B cell (primary cell): Measurements from ENCODE around the gene ARID3C. TPM values are rescaled to one million over a fixed set of nuclear protein-coding genes. Genes with fewer than 3 reads are reported as not detected.

Experiments
- ATAC-seq: fragments of 200-7000 bp; cut with Tn5 transposase; one replicate; pipeline ENCODE4 v1.10.0; 2021; ENCODE audit warnings: low read depth, mild to moderate bottlenecking, moderate number of reproducible peaks, moderate library complexity
- CTCF ChIA-PET: fragments of 350-600 bp; sonication (Branson Sonifier 250); formaldehyde crosslinking; loops from one replicate; lab custom pipeline; 2021; ENCODE audit warnings: antibody characterized with exemption, inconsistent platforms; lab: Charles Lee
- POLR2A ChIA-PET: fragments of 350-600 bp; sonication (Branson Sonifier 250); formaldehyde crosslinking; loops from one replicate; lab custom pipeline; 2021; ENCODE audit warnings: antibody characterized with exemption; lab: Charles Lee
- DNase-seq: peaks from one replicate; pipeline ENCODE4 v3.0.0; 2013
- H2AFZ ChIP-seq: 2 replicates; pipeline ENCODE4 v1.6.1; 2012; ENCODE audit warnings: mild to moderate bottlenecking, low read depth, low read length; ENCODE audit not compliant: insufficient read depth, poor library complexity, severe bottlenecking
- H3K27ac ChIP-seq, 2 donors: 1 replicate in 1 of 2; 2 replicates in 1 of 2; pipeline ENCODE4 v1.5.1; 2012 to 2013; ENCODE audit warnings: low read length in 2 of 2, mild to moderate bottlenecking in 2 of 2, moderate library complexity in 1 of 2
- H3K27me3 ChIP-seq, 4 experiments: fragments of 200-600 bp in 1 of 4; sonication (generic) in 1 of 4; replicated peaks in 1 of 4; 1 replicate in 2 of 4; 2 replicates in 2 of 4; pipeline versions ENCODE4 v1.6.1 to v1.7.0; 2013 to 2016; ENCODE audit warnings: low read length in 3 of 4, mild to moderate bottlenecking in 2 of 4, mixed read lengths in 1 of 4, moderate library complexity in 1 of 4; ENCODE audit not compliant: insufficient read depth in 4 of 4, control insufficient read depth in 3 of 4; ENCODE audit errors: control extremely low read depth in 1 of 4
- H3K36me3 ChIP-seq, 2 experiments: replicated peaks in 1 of 2; 1 replicate in 1 of 2; 2 replicates in 1 of 2; pipeline versions ENCODE4 v1.6.1 to v1.7.1; 2013; ENCODE audit warnings: low read length in 1 of 2; ENCODE audit not compliant: insufficient read depth in 2 of 2, control insufficient read depth in 1 of 2; ENCODE audit errors: control extremely low read depth in 1 of 2, extremely low read depth in 1 of 2
- H3K4me1 ChIP-seq, 2 donors: fragments of 200-600 bp in 1 of 2; sonication (generic) in 1 of 2; 1 replicate in 1 of 2; 2 replicates in 1 of 2; pipeline versions ENCODE4 v1.5.1 to v1.6.1; 2013 to 2017; ENCODE audit warnings: low read length in 2 of 2; ENCODE audit not compliant: control insufficient read depth in 2 of 2, insufficient read depth in 2 of 2
- H3K4me2 ChIP-seq: replicated peaks from 2 replicates; pipeline ENCODE3; 2012; ENCODE audit warnings: mild to moderate bottlenecking, low read depth, low read length; ENCODE audit not compliant: poor library complexity, severe bottlenecking
- H3K4me3 ChIP-seq, 5 experiments: fragments of 200-600 bp in 1 of 5; sonication (generic) in 1 of 5; 1 replicate in 3 of 5; 2 replicates in 2 of 5; pipeline versions ENCODE4 v1.5.1 to v1.7.0; 2011 to 2016; ENCODE audit warnings: low read length in 4 of 5, mild to moderate bottlenecking in 4 of 5, low read depth in 2 of 5, control low read depth in 1 of 5, moderate library complexity in 1 of 5; ENCODE audit not compliant: insufficient read depth in 1 of 5; ENCODE audit errors: control extremely low read depth in 1 of 5, extremely low read depth in 1 of 5
- H3K79me2 ChIP-seq: fragments of 200-600 bp; sonication (generic); one replicate; pipeline ENCODE4 v1.6.0; 2016; ENCODE audit warnings: low read length; ENCODE audit not compliant: control insufficient read depth, insufficient read depth
- H3K9ac ChIP-seq: fragments of 200-600 bp; sonication (generic); 2 replicates; pipeline ENCODE4 v1.6.1; 2017; ENCODE audit warnings: mild to moderate bottlenecking, low read length, moderate library complexity
- H3K9me3 ChIP-seq, 3 donors: one replicate each; pipeline versions ENCODE4 v1.6.1 to v1.7.1; 2013; ENCODE audit warnings: low read length in 2 of 3; ENCODE audit not compliant: control insufficient read depth in 2 of 3, insufficient read depth in 1 of 3; ENCODE audit errors: control extremely low read depth in 1 of 3
- H4K20me1 ChIP-seq: 2 replicates; pipeline ENCODE4 v1.6.0; 2012; ENCODE audit warnings: mild to moderate bottlenecking, low read length; ENCODE audit not compliant: insufficient read depth, control insufficient read depth, poor library complexity, severe bottlenecking
- H3K27ac Mint-ChIP-seq: one replicate; pipeline ENCODE4 v1.8.0; 2021; ENCODE audit warnings: mixed read lengths
- H3K27me3 Mint-ChIP-seq: one replicate; pipeline ENCODE4 v1.8.0; 2021; ENCODE audit warnings: mixed read lengths
- H3K4me1 Mint-ChIP-seq: one replicate; pipeline ENCODE4 v1.8.0; 2021; ENCODE audit warnings: mixed read lengths
- H3K4me3 Mint-ChIP-seq: one replicate; pipeline ENCODE4 v1.8.0; 2021; ENCODE audit warnings: mixed read lengths
- H3K9me3 Mint-ChIP-seq: one replicate; pipeline ENCODE4 v1.8.0; 2022; ENCODE audit warnings: mixed read lengths; ENCODE audit not compliant: insufficient read depth
- CTCF ChIP-seq: fragments of 200-600 bp; IDR thresholded peaks from one replicate; pipeline ENCODE4 v1.8.0; 2022; ENCODE audit warnings: antibody characterized with exemption, mild to moderate bottlenecking
- EZH2 ChIP-seq: IDR thresholded peaks from 2 replicates; pipeline ENCODE4 v1.6.1; 2012; ENCODE audit warnings: borderline replicate concordance, low read depth, mild to moderate bottlenecking, moderate library complexity, low read length; ENCODE audit not compliant: insufficient read depth, poor library complexity, severe bottlenecking
- WGBS: methylation state at CpG from one replicate; pipeline ENCODE4 v1.1.5; 2013; ENCODE audit warnings: missing lambda C conversion rate; ENCODE audit not compliant: insufficient coverage; 5-methylcytosine and 5-hydroxymethylcytosine counted together
- intact Hi-C: fragments of 100-400 bp; cut with micrococcal nuclease; formaldehyde crosslinking; loops from one replicate; pipeline ENCODE4 v1.10.0; 2022
- polyA plus RNA-seq: library from polyadenylated mRNA; depleted of rRNA; stranded (reverse); fragments of >200 nt; gene quantifications from 2 replicates; pipeline ENCODE4 v1.2.3, GENCODE V29; 2012
- total RNA-seq, 2 donors: library from RNA; stranded (reverse); fragments of 120-200 nt in 1 of 2; gene quantifications; 1 replicate in 1 of 2; 2 replicates in 1 of 2; pipeline versions ENCODE4 v1.2.3 to v1.2.4, GENCODE V29; 2013 to 2022

The ARID3C gene
- total and polyA plus RNA-seq, 2 donors (not counting 1 experiment from before 2014, with no cell fraction given) = not detected

- TF ChIP-seq CTCF (no peak), EZH2 (no peak)
- H4K20me1 ChIP-seq = no peaks in the 10 kb centered on the region
- intact Hi-C loops = no loop called here
- no peak overlapping the region for H3K9ac ChIP-seq
- POLR2A ChIA-PET = no interaction called here
- no peak overlapping the region for H3K27ac Mint-ChIP-seq
- no peaks in the 10 kb centered on the region for H3K79me2 ChIP-seq
- H3K27me3 ChIP-seq = peaks cover 0 to 85% (median 33%) of the 10 kb centered on the region in 4 experiments
- peaks cover 13% of the 10 kb centered on the region for H3K4me1 Mint-ChIP-seq
- no peak overlapping the region for H3K4me3 ChIP-seq
- peaks cover 81% of the 10 kb centered on the region for H3K27me3 Mint-ChIP-seq
- H3K4me1 ChIP-seq = peaks cover 8 to 15% of the 10 kb centered on the region in 2 donors
- no peak overlapping the region for H2AFZ ChIP-seq
- WGBS = 66% methylated on average over 7 of the region's 8 CpGs
- H3K4me2 ChIP-seq = no peak overlapping the region
- peaks cover 0 to 12% (median 0%) of the 10 kb centered on the region in 3 donors for H3K9me3 ChIP-seq
- H3K36me3 ChIP-seq = no peaks in the 10 kb centered on the region
- H3K9me3 Mint-ChIP-seq = no peaks in the 10 kb centered on the region
- CTCF ChIA-PET = interaction anchor here (0.8 to 1.8 kb wide), 3 partner anchors 11 to 80 kb away, joined by 3 to 5 read pairs (median 4); no protein-coding TSS in a partner anchor
- ATAC-seq (no peak), DNase-seq (no peak)
- no peak overlapping the region for H3K27ac ChIP-seq
- H3K4me3 Mint-ChIP-seq = no peak overlapping the region
Measured at GRCh38 chr9:34580358-34580757, 48.5 kb downstream of the ARID3C start.

- Mint-ChIP-seq H3K9me3 (no peaks in the 10 kb centered on the region), H3K27me3 (peaks cover 81% of the 10 kb centered on the region), H3K4me3 (no peak overlapping the region), H3K27ac (no peak overlapping the region), H3K4me1 (peaks cover 12% of the 10 kb centered on the region)
- Histone ChIP-seq H3K9me3 (peaks cover 0 to 12% (median 0%) of the 10 kb centered on the region in 3 donors), H3K27me3 (peaks cover 0 to 85% (median 34%) of the 10 kb centered on the region in 4 experiments), H3K4me2 (no peak overlapping the region), H3K4me1 (peaks cover 7 to 15% of the 10 kb centered on the region in 2 donors), H3K9ac (no peak overlapping the region), H3K4me3 (no peak overlapping the region), H3K36me3 (no peaks in the 10 kb centered on the region), H3K79me2 (no peaks in the 10 kb centered on the region), H3K27ac (no peak overlapping the region), H2AFZ (no peak overlapping the region), H4K20me1 (no peaks in the 10 kb centered on the region)
- no peak for TF ChIP-seq CTCF
- no peak for TF ChIP-seq EZH2
- POLR2A ChIA-PET = no interaction called here
- 80% methylated on average over 5 of the region's 5 CpGs for WGBS
- CTCF ChIA-PET = interaction anchor here (0.8 to 1.8 kb wide), 3 partner anchors 12 to 80 kb away, joined by 3 to 5 read pairs (median 4); no protein-coding TSS in a partner anchor
- no peak for ATAC-seq
- intact Hi-C loops = no loop called here
- DNase-seq = no peak
Measured at GRCh38 chr9:34579808-34580163, 49.1 kb downstream of the ARID3C start.
